ENCODE data around the gene NFE2L2.

- no peak for TF ChIP-seq CTCF (IDR thresholded peaks at IDR 0.05)
- TF ChIP-seq POLR2A (IDR thresholded peaks at IDR 0.05): no peak
- no peak for TF ChIP-seq POLR2AphosphoS5 (IDR thresholded peaks at IDR 0.05)
- TF ChIP-seq EP300 (IDR thresholded peaks at IDR 0.05): no peak
Observed at GRCh38 chr2:177211169-177211568, 53.4 kb downstream of the NFE2L2 start.

All from upper lobe of left lung (tissue), 4 donors.